Measurements from ENCODE around the gene TKFC.

- TF ChIP-seq GABPA (IDR thresholded peaks at IDR 0.05 in 1 of 2, conservative IDR thresholded peaks at IDR 0.05 in 1 of 2): no peak
- TF ChIP-seq, protein P1, sequence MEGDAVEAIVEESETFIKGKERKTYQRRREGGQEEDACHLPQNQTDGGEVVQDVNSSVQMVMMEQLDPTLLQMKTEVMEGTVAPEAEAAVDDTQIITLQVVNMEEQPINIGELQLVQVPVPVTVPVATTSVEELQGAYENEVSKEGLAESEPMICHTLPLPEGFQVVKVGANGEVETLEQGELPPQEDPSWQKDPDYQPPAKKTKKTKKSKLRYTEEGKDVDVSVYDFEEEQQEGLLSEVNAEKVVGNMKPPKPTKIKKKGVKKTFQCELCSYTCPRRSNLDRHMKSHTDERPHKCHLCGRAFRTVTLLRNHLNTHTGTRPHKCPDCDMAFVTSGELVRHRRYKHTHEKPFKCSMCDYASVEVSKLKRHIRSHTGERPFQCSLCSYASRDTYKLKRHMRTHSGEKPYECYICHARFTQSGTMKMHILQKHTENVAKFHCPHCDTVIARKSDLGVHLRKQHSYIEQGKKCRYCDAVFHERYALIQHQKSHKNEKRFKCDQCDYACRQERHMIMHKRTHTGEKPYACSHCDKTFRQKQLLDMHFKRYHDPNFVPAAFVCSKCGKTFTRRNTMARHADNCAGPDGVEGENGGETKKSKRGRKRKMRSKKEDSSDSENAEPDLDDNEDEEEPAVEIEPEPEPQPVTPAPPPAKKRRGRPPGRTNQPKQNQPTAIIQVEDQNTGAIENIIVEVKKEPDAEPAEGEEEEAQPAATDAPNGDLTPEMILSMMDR (IDR thresholded peaks at IDR 0.05; ENCODE audit: low read depth, low read length, missing input control): no peak
- TF ChIP-seq EGR1 (IDR thresholded peaks at IDR 0.05; ENCODE audit: low read depth in 2 of 2): no peak
- TF ChIP-seq TAF1 (conservative IDR thresholded peaks at IDR 0.05): no peak
Measured at GRCh38 chr11:61306221-61306620, 26.8 kb upstream of the TKFC start.
